ENCODE data around the gene NECAB3. TPM values are rescaled to one million over a fixed set of nuclear protein-coding genes. Genes with fewer than 3 reads are reported as not detected.
A peak's percentile ranks its signal among the peaks of the same experiment; 100 is the strongest.

The NECAB3 gene
- total RNA-seq, 4 donors from 2014 or later, result 17.1 to 30.8 (median 23.3) TPM

- intact Hi-C loops (cut with DNase I; ENCODE audit: low total_unique reads), result no loop called here
- H3K4me3 ChIP-seq (ENCODE audit: low read depth, poor library complexity, severe bottlenecking), result no peak overlapping the region
These were observed 19.1 kb downstream of the NECAB3 start for GRCh38 chr20:33655164-33655563.

GRCh38 chr20:33654680-33655161, 19.5 kb downstream of the NECAB3 start:
- WGBS, 2 donors, result 49 to 59% methylated on average over 14 of the region's 14 CpGs
- H3K4me3 ChIP-seq (ENCODE audit: low read depth, poor library complexity, severe bottlenecking), result no peak overlapping the region
- TF ChIP-seq CTCF (IDR thresholded peaks at IDR 0.05), result no peak
- no peak for TF ChIP-seq POLR2A (IDR thresholded peaks at IDR 0.05)
- intact Hi-C loops (cut with DNase I; ENCODE audit: low total_unique reads), result no loop called here
- peak in 1 of 2 donors; percentile 84 for DNase-seq (ENCODE audit: low spot score in 2 of 2)

More at GRCh38 chr20:33655164-33655563, 19.1 kb downstream of the NECAB3 start:
- TF ChIP-seq POLR2A (IDR thresholded peaks at IDR 0.05), result no peak
- no peak for TF ChIP-seq CTCF (IDR thresholded peaks at IDR 0.05)
- no peak for DNase-seq (ENCODE audit: low spot score in 2 of 2)
- 45 to 62% methylated on average over 4 of the region's 4 CpGs for WGBS, 2 donors

GRCh38 chr20:33653900-33654596, 20.2 kb downstream of the NECAB3 start:
- peak in 1 of 2 donors; percentile 90 for DNase-seq (ENCODE audit: low spot score in 2 of 2)
- intact Hi-C loops (cut with DNase I; ENCODE audit: low total_unique reads), result no loop called here
- WGBS, 2 donors, result 53 to 63% methylated on average over 10 to 11 of the region's 11 CpGs
- no peak overlapping the region for H3K4me3 ChIP-seq (ENCODE audit: low read depth, poor library complexity, severe bottlenecking)
- TF ChIP-seq CTCF (IDR thresholded peaks at IDR 0.05) (no peak), POLR2A (IDR thresholded peaks at IDR 0.05) (no peak)

GRCh38 chr20:33653218-33653899, 20.9 kb downstream of the NECAB3 start:
- H3K4me3 ChIP-seq (ENCODE audit: low read depth, poor library complexity, severe bottlenecking), result no peak overlapping the region
- DNase-seq (ENCODE audit: low spot score in 2 of 2), result peak in 1 of 2 donors; percentile 88
- peak in 1 of 3 donors; percentile 66 for TF ChIP-seq CTCF (IDR thresholded peaks at IDR 0.05)
- TF ChIP-seq POLR2A (IDR thresholded peaks at IDR 0.05), result no peak
- intact Hi-C loops (cut with DNase I; ENCODE audit: low total_unique reads), result no loop called here
- WGBS, 2 donors, result 29 to 34% methylated on average over 16 of the region's 16 CpGs

GRCh38 chr20:33651562-33652048, 22.6 kb downstream of the NECAB3 start:
- no peak overlapping the region for H3K4me3 ChIP-seq (ENCODE audit: low read depth, poor library complexity, severe bottlenecking)
- WGBS, 2 donors, result 47 to 48% methylated on average over 13 of the region's 13 CpGs
- TF ChIP-seq POLR2A (IDR thresholded peaks at IDR 0.05) (no peak), CTCF (IDR thresholded peaks at IDR 0.05) (no peak)
- no peak for DNase-seq (ENCODE audit: low spot score in 2 of 2)
- intact Hi-C loops (cut with DNase I; ENCODE audit: low total_unique reads), result no loop called here
